NOMO-1 (cell line): Measurements from ENCODE around the gene FOXS1.
"Not testable (repeated sequence)": the region's sequence is repeated elsewhere in the genome, so short reads cannot be mapped to it uniquely, and the experiment has no call there.

ENCODE experiments used
- DNase-seq, 2 experiments: peaks; one replicate each; lab custom pipeline; 2025; ENCODE audit not compliant: unreplicated experiment in 2 of 2; lab: John Stamatoyannopoulos, UW

Gene FOXS1

DNA sequence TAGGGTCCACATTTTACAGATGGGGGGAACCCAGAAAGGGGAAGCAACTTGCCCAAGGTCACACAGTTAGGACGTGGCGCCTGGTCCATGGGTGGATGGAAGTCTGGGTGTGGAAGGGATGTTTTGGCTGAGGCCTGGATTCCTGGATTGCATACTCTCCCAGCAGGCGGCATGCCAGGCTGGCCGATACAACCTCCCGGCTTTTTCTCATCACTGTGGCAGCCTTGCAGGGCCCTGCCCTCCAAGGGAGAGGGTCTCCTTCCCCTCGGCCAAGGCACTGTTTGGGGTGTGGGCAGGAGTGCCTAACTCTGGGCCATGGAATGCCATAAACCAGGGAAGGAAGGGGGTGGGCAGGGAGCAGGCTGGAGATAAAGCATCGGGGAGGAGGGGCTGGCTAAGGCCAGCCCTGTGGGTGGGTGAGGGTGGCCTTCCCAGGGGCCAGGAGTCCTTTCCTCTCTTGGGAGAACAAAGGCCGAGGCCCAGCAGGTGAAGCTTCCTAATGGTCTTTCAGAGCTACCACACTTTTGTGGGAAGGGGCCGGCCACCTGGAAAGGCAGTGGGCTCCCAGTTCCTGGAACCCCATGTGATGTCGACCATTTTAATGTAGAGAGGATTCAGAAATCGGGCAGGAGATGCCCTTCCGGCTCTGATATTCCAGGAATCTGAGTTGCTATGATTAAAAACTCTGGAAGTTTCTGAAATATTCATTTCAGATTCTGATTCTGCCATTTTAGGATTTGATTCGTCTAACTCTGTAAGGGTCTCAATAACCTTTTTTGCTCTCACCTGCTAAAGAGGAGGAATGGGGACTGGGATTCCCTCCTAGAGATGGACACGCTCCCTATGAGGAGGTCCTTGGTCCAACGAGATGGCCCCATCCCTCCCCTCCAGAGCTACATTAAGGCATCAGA lies 4.2 kb downstream of the FOXS1 start:
- DNase-seq = no peak

GRCh38 chr20:31839782-31840487 lies 5.5 kb downstream of the FOXS1 start:
- no peak for DNase-seq

DNA sequence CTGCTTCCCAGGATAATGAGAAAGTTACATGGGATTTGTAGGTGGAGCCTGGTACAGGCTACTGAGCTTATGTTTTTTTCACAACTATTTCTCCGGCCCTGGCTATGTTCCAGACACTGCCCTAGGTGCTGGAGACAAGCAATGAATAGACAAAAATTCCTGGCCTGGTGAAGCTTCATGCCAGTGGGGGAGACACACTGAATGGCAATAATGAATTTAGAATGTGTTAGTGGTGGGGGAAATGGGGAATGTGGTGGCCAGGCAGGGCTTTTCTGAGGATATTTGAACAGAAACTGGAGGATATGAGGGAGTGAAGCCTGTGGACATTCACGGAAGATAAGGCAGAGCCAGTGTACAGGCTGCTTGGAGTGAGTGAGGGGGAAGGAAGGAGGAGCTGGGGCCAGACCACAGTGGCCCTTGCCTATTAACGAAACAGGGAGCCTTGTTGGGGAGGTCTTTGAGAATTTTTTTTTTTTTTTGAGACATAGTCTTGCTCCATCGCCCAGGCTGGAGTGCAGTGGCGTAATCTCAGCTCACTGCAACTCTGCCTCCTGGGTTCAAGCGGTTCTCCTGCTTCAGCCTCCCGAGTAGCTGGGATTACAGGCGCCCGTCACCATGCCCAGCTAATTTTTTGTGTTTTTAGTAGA lies 6.6 kb downstream of the FOXS1 start:
- peak; percentile 19 to 27 for DNase-seq

DNA sequence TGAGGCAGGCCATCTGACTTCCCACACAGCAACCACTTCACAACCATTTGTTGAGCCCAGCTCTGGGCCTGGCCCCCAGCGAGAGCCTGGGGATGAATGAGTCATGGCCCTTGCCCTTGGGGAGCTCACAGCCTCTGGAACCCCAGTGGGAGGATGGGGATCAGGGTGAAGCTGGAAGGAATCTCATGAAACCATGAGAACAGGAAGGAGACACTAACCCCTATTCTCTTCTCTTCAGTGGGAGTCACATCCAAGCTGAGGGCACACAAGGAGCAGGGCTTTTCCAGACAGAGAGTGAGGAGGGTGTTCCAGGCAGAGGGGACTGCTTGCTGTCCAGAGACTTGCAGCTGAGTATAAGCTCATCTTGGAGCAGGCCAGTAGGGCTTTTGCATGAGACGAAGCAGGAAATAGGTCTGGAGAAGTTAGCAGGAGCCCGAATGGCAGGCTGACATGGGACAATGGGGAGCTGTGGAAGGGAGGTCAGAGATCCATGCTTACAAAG lies 7.5 kb downstream of the FOXS1 start:
- DNase-seq = no peak

DNA sequence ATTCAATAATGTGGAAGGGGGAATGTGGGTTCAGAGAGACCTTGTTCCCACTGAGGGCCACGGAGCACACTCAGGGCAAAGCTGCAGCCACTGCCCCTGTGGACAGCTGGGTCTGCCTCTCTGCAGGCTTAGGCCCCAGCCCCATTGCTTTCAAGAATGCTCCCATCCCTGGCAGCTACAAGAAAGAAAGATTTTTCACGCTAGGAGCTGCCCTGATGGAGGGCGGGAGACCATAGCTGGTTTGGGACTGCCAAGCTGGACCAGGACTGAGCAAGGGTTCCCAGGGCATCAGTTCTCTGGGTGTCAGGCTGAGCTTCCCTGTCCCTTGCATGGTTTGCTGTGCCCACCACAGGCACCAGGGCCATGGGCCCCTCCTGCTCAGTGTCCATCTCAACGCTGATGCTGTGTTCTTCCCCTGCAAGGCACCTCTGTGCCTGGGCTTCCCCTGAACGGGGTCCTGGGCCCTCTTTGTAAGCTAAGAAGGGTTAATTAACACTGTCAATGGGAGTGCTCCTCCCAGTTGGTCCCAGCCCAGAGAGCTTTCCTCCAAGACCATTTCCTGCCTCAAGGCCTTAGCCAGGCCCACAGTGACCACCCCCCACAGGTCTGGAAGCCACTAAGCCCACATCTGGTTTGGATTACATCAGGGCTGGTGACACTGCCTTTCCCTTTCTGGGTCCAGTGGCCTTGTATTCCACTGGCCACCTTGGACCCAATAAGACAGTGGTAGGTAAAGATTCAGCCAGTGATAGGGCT lies 8.4 kb downstream of the FOXS1 start:
- no peak for DNase-seq

DNA sequence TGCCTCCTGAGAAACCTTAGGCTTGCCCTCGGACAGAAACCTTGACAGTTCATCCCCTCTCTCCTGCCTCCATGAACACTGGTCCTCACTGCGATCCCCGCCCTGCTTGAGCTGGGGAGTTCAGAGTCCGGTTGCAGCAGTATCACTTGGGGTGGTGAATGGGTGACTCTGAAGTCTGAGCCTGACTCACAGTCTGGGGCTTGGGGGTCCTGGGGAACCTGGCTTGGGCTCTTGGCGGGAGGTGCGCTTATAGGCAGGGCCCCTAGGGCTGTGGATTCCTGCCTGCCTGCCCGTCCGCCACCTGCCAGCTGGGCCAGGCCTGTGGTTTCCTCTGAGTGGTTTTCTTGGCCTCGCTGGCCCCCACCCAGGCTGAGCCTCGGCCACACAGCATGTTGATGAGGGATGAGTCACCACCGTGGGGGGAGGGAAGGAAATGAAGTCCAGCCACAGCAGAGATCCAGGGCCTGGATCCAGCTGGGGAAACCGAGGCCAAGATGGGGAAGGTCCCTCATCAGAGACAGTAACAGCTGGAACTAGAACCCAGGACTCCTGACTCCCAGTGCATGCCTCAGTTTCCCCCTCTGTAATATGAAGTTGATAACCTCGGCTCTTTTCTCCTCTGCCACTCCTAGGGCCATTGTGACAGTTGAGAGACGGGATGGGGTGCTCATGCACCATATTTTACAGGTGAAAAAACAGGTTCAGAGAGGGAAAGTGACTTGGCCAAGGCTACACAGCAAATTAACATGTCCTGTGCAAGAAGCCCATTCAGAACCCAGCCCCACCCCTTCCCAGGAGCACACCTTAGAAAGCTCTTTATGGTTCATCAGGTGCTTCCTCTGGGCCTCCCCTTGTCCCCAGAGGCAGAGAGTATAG lies 9.2 kb downstream of the FOXS1 start:
- peak; percentile 79 to 80 for DNase-seq

DNA sequence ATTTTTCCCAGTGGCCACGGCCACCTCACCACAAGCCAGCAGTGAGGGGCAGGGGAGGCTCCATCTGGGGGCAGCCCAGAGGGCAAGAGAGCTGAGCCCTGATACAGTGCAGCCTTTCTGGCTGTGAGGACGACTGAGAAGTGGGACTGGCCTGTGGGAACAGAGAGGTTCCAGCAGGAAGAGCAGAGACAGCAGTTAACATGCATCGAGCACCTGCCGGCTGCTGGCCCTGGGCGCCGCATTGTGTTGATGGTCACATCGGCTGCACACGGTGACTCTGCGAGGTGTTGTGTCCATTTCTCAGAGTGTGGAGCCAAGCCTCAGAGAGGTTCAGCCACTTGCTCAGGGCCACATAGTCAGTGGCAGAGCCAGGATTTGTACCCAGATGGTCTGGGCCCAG lies 9.8 kb downstream of the FOXS1 start:
- DNase-seq = no peak

DNA sequence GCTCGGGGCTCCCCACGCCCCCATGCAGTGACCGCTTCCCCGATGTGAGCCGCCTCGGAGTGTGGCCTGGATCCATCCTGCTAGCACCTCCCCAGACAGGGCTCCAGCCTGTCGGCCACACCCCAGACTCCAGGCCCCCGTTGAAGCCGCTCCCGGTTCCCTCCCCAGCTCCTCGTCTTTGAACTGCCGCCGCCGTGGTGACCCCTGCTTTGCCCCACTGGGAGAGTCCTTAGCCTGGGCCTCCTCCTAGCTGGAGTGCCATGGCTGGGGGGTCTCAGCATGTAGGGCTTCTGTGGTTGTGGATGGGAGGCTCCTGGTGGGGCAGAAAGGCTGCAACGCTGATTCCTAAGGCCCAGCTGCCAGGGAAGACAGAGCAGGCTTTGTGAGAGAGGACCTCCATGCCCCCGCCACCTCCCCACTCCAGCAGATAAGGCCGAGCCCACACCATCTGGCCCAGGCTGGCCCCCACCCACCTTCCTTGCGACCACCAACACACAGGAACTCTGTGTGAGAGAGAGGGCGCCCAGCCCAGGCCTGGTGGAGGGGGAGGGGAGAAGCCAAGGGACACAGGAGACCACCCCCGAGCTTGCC lies 11.4 kb downstream of the FOXS1 start:
- DNase-seq = no peak

- DNase-seq = no peak
Observed at GRCh38 chr20:31833130-31833930, 12.1 kb downstream of the FOXS1 start.

GRCh38 chr20:31831771-31832306 lies 13.6 kb downstream of the FOXS1 start:
- DNase-seq = no peak

DNA sequence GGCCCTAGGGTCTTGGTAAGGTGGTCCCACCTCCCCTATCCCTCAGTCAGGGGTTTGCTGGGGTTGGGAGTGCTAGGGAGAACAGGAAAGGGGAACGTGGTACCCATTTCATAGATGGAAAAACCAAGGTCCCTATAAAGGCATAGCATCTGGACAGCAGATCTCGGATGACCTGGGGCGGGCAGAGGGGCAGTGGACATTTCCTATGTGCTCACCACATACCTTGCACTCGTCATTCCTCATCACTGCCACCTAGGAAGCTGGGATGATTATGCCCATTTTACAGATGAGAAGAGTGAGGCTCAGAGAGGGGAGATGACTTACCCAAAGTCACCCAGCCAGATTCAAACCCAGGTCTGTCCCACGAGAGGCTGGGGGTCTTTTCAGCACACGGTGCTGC lies 14.2 kb downstream of the FOXS1 start:
- no peak for DNase-seq

GRCh38 chr20:31830406-31830981 lies 14.9 kb downstream of the FOXS1 start:
- no peak for DNase-seq

GRCh38 chr20:31829731-31830130 lies 15.7 kb downstream of the FOXS1 start:
- DNase-seq = no peak

DNA sequence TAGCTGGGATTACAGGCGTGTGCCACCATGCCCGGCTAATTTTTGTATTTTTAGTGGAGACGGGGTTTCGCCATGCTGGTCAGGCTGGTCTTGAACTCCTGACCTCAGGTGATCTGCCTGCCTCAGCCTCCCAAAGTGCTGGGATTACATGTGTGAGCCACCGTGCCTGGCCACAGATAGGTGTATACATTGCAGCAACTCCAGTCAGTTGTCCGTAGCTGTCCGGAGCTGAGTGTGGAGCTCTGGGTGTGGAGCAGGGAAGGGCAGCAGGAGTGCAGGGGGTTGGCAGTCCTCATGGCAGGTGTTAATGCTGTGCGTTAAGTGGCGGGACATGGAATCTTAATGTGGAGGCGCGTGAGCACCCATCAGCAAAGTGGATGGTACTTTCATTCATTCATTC lies 17.4 kb downstream of the FOXS1 start:
- not testable (repeated sequence) for DNase-seq

GRCh38 chr20:31827059-31827458 lies 18.3 kb downstream of the FOXS1 start:
- no peak for DNase-seq

- no peak for DNase-seq
Observed at GRCh38 chr20:31826074-31826473, 19.3 kb downstream of the FOXS1 start.

GRCh38 chr20:31824554-31825313 lies 20.7 kb downstream of the FOXS1 start:
- no peak for DNase-seq
